HepG2 (cell line): ENCODE data around the gene ZNF25. TPM values are rescaled to one million over a fixed set of nuclear protein-coding genes. Genes with fewer than 3 reads are reported as not detected.

ENCODE experiments used
- ATAC-seq: fragments of 200-7000 bp; cut with Tn5 transposase; 3 replicates; pipeline ENCODE4 v1.9.1; 2020; ENCODE audit warnings: mild to moderate bottlenecking, moderate library complexity
- BruUV-seq: library from RNA; stranded (reverse); fragments of 400-500 nt; replicated peaks from 2 replicates; lab custom pipeline; 2021; lab: Mats Ljungman, UMichigan
- CTCF ChIA-PET: fragments of 300-600 bp; formaldehyde crosslinking; extraction: SDS; loops from one replicate; lab custom pipeline; 2021; ENCODE audit warnings: low total read pairs, inconsistent platforms, low intra/inter-chr PET ratio; lab: Yijun Ruan, JAX
- POLR2A ChIA-PET: fragments of 350-600 bp; sonication (Branson Sonifier 250); formaldehyde crosslinking; loops from one replicate; lab custom pipeline; 2020; ENCODE audit warnings: antibody characterized with exemption, inconsistent platforms; lab: Yijun Ruan, JAX
- DNase-seq: peaks from one replicate; pipeline ENCODE4 v3.0.0-alpha.2; 2015; ENCODE audit warnings: low spot score
- FAIRE-seq: peaks from 3 replicates; lab custom pipeline; 2011; peaks lifted over from hg19 to GRCh38; lab: Jason Lieb, UNC
- H2AFZ ChIP-seq: one replicate; pipeline ENCODE4 v1.6.1; 2011; ENCODE audit warnings: low read length, inconsistent platforms
- H3K27ac ChIP-seq: fragments of 300-600 bp; 3 replicates; pipeline ENCODE4 v1.8.0; 2011; ENCODE audit warnings: mixed run types, mild to moderate bottlenecking, mixed read lengths, low read length, inconsistent platforms; ENCODE audit not compliant: insufficient read depth; ENCODE audit errors: extremely low read length
- H3K27me3 ChIP-seq, 2 experiments: fragments of 200-600 bp in 1 of 2; 2 replicates in 1 of 2; 3 replicates in 1 of 2; pipeline versions ENCODE4 v1.6.0 to v1.8.0; 2011; ENCODE audit warnings: low read length in 2 of 2, mild to moderate bottlenecking in 2 of 2, moderate library complexity in 2 of 2, inconsistent platforms in 1 of 2; ENCODE audit not compliant: insufficient read depth in 2 of 2, control insufficient read depth in 1 of 2
- H3K36me3 ChIP-seq, 2 experiments: fragments of 200-600 bp in 1 of 2; replicated peaks in 1 of 2; 2 replicates in 1 of 2; 3 replicates in 1 of 2; pipeline versions ENCODE4 v1.5.1 to v1.8.0; 2011; ENCODE audit warnings: low read length in 2 of 2, inconsistent platforms in 1 of 2; ENCODE audit not compliant: insufficient read depth in 2 of 2, control insufficient read depth in 1 of 2
- H3K4me1 ChIP-seq: 2 replicates; pipeline ENCODE4 v1.5.1; 2012; ENCODE audit warnings: low read length, inconsistent platforms; ENCODE audit not compliant: insufficient read depth
- H3K4me2 ChIP-seq: 2 replicates; pipeline ENCODE4 v1.6.0; 2011; ENCODE audit warnings: low read depth, low read length, inconsistent platforms
- H3K4me3 ChIP-seq, 3 experiments: fragments of 200-600 bp in 1 of 3; sonication (generic), shearing (Covaris generic) in 1 of 3; replicated peaks in 1 of 3; 2 replicates each; pipeline ENCODE4 v1.5.1; 2011 to 2016; ENCODE audit warnings: low read length in 3 of 3, inconsistent platforms in 2 of 3, low read depth in 2 of 3, mild to moderate bottlenecking in 2 of 3, control low read depth in 1 of 3, mixed read lengths in 1 of 3; ENCODE audit not compliant: insufficient read depth in 1 of 3
- H3K79me2 ChIP-seq: one replicate; pipeline ENCODE4 v1.6.1; 2011; ENCODE audit warnings: low read length, inconsistent platforms; ENCODE audit not compliant: insufficient read depth
- H3K9ac ChIP-seq: 2 replicates; pipeline ENCODE4 v1.6.0; 2011; ENCODE audit warnings: mild to moderate bottlenecking, low read depth, low read length, inconsistent platforms; ENCODE audit not compliant: insufficient read depth
- H3K9me3 ChIP-seq: 2 replicates; pipeline ENCODE4 v1.5.1; 2012; ENCODE audit warnings: mild to moderate bottlenecking, low read length
- H4K20me1 ChIP-seq: 2 replicates; pipeline ENCODE4 v1.6.0; 2011; ENCODE audit warnings: inconsistent platforms, mild to moderate bottlenecking, low read length, moderate library complexity; ENCODE audit not compliant: insufficient read depth
- CBX2 ChIP-seq, 2 experiments: fragments of 200-600 bp in 1 of 2; sonication (generic); formaldehyde crosslinking in 1 of 2; IDR thresholded peaks; 2 replicates each; pipeline versions ENCODE4 v1.7.0 to v1.8.1; 2018 to 2022; ENCODE audit warnings: low read depth in 2 of 2, low read length in 1 of 2, mild to moderate bottlenecking in 1 of 2, missing genetic modification reagents in 1 of 2
- GPBP1L1 ChIP-seq: sonication (generic); formaldehyde crosslinking; IDR thresholded peaks from 2 replicates; pipeline ENCODE4 v1.5.0; 2020; ENCODE audit warnings: mild to moderate bottlenecking, missing genetic modification reagents
- MLX ChIP-seq: IDR thresholded peaks from 2 replicates; pipeline ENCODE4 v1.6.1; 2016
- ZBED4 ChIP-seq: sonication (generic); formaldehyde crosslinking; IDR thresholded peaks from 2 replicates; pipeline ENCODE4 v1.4.0; 2020; ENCODE audit warnings: missing genetic modification reagents, borderline replicate concordance
- ZNF138 ChIP-seq: sonication (generic); formaldehyde crosslinking; IDR thresholded peaks from 2 replicates; pipeline ENCODE4 v1.5.0; 2020; ENCODE audit warnings: mild to moderate bottlenecking, low read depth, missing genetic modification reagents
- ZNF383 ChIP-seq: sonication (generic); formaldehyde crosslinking; IDR thresholded peaks from 2 replicates; pipeline ENCODE4 v1.4.0; 2020; ENCODE audit warnings: missing genetic modification reagents, mild to moderate bottlenecking, borderline replicate concordance
- ZNF646 ChIP-seq: sonication (generic); formaldehyde crosslinking; IDR thresholded peaks from 2 replicates; pipeline ENCODE4 v1.9.0; 2021; ENCODE audit warnings: mild to moderate bottlenecking, missing genetic modification reagents
- ZNF724P ChIP-seq: sonication (generic); formaldehyde crosslinking; IDR thresholded peaks from 2 replicates; pipeline ENCODE4 v1.8.0; 2022; ENCODE audit warnings: missing genetic modification reagents, borderline replicate concordance
- WGBS: methylation state at CpG from one replicate; pipeline ENCODE4 v1.1.6; 2017; ENCODE audit warnings: low lambda C conversion rate; 5-methylcytosine and 5-hydroxymethylcytosine counted together
- in situ Hi-C: cut with HindIII; loops from 2 replicates; pipeline ENCODE4 v1.10.0; 2017; ENCODE audit warnings: low pct_unique_long_range_greater_than_20kb; ENCODE audit not compliant: extremely low pct_ligation_motif_present
- intact Hi-C: fragments of 100-400 bp; cut with micrococcal nuclease; formaldehyde crosslinking; loops from one replicate; pipeline ENCODE4 v1.10.0; 2022; ENCODE audit not compliant: unreplicated experiment
- polyA plus RNA-seq, 8 experiments: library from polyadenylated mRNA; depleted of rRNA in 3 of 8; stranded (reverse) in 7 of 8; unstranded in 1 of 8; fragments of >200 nt; fragmentation: Illumina TruSeq in 4 of 8; extraction: Trizol in 4 of 8; gene quantifications; 2 replicates each; pipeline versions ENCODE4 v1.2.1 to v1.2.3, GENCODE V29; 2011 to 2016; ENCODE audit warnings: low read depth in 4 of 8, missing spikeins in 1 of 8, mixed read lengths in 1 of 8; ENCODE audit not compliant: insufficient read depth in 1 of 8
- total RNA-seq, 5 experiments: library from RNA; depleted of rRNA; stranded (reverse); fragments of >200 nt; fragmentation: Illumina TruSeq; extraction: Trizol; gene quantifications; 2 replicates each; pipeline ENCODE4 v1.2.3, GENCODE V29; 2016; ENCODE audit warnings: low read depth in 1 of 5

ZNF25 gene
- total and polyA plus RNA-seq, 2 of the 13 experiments (the other 11 are each of a cell fraction or from before 2014, with no cell fraction given): 1.4 to 1.5 TPM

- Histone ChIP-seq H3K27me3 (no peaks in the 10 kb centered on the region), H3K36me3 (no peaks in the 10 kb centered on the region), H3K9me3 (peaks cover 16% of the 10 kb centered on the region), H3K79me2 (no peaks in the 10 kb centered on the region), H4K20me1 (no peaks in the 10 kb centered on the region), H3K27ac (no peak overlapping the region), H3K4me3 (no peak overlapping the region), H3K4me1 (no peaks in the 10 kb centered on the region), H3K4me2 (no peak overlapping the region), H2AFZ (no peak overlapping the region), H3K9ac (no peak overlapping the region)
- CTCF ChIA-PET: no interaction called here
- in situ Hi-C loops: no loop called here
- DNase-seq (no peak), FAIRE-seq (no peak), ATAC-seq (no peak)
- no TSS peak for BruUV-seq
- intact Hi-C loops: no loop called here
- 87% methylated on average over 2 of the region's 2 CpGs for whole genome bisulfite sequencing
- POLR2A ChIA-PET: interaction anchor here (1.0 kb wide), 1 partner anchor 104 kb away, joined by 4 read pairs; no protein-coding TSS in a partner anchor
- no peak for TF ChIP-seq ZNF646 (CRISPR knock-in tag)
- no peak for TF ChIP-seq ZNF138 (CRISPR knock-in tag)
- no peak for TF ChIP-seq ZNF383
- TF ChIP-seq ZNF724P: no peak
- TF ChIP-seq MLX (CRISPR knock-in tag): no peak
- no peak for TF ChIP-seq GPBP1L1 (CRISPR knock-in tag)
- TF ChIP-seq ZBED4 (CRISPR knock-in tag): no peak
- TF ChIP-seq CBX2 (IDR thresholded peaks at IDR 0.05; ENCODE audit: low read depth, low read length): no peak
- TF ChIP-seq CBX2 (CRISPR knock-in tag; IDR thresholded peaks at IDR 0.05; ENCODE audit: low read depth): no peak
These were observed 15.8 kb downstream of the ZNF25 start for GRCh38 chr10:37960591-37961137.
